Measurements from ENCODE around the gene MAST4.

DNA sequence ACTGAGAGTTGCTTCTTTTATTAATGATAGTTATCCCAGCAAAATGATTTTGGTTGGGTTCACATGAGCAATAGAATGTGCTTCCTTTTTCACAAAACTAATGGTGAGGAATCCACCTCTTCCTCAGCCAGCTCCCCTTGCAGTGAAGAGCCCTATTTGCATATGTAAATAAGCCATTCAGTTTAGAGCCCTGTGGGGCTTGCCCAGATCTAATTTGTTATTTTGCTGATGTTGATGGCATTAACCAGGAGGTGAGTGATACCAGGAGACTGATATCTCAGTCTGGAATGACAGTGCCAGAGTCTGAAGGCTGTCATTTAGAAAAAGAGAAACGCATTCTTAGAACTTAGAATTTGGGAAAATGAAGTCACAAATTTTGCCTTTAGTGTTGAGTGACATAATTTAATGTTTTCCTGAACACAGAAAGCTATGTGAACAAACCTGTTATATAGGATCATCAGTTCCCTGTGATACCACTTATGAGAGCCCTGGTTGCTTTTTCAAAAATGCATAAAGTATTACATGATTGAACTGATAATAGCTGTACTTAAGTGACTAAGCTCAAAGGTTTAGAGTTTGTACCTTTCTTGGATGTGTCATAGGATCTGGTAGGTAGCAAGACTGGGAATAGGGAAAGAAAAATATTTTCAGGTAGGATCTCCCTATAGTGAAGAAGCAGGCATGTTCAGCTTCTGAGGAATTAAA lies 271.6 kb downstream of the MAST4 start:
- no peak for TF ChIP-seq POLR2A (IDR thresholded peaks at IDR 0.05; ENCODE audit: low read length)
- TF ChIP-seq, protein P1, sequence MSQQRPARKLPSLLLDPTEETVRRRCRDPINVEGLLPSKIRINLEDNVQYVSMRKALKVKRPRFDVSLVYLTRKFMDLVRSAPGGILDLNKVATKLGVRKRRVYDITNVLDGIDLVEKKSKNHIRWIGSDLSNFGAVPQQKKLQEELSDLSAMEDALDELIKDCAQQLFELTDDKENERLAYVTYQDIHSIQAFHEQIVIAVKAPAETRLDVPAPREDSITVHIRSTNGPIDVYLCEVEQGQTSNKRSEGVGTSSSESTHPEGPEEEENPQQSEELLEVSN (IDR thresholded peaks at IDR 0.05; ENCODE audit: borderline replicate concordance, low read depth): no peak
- no peak for TF ChIP-seq RARB (CRISPR knock-in tag; IDR thresholded peaks at IDR 0.05)
- TF ChIP-seq, protein P2, sequence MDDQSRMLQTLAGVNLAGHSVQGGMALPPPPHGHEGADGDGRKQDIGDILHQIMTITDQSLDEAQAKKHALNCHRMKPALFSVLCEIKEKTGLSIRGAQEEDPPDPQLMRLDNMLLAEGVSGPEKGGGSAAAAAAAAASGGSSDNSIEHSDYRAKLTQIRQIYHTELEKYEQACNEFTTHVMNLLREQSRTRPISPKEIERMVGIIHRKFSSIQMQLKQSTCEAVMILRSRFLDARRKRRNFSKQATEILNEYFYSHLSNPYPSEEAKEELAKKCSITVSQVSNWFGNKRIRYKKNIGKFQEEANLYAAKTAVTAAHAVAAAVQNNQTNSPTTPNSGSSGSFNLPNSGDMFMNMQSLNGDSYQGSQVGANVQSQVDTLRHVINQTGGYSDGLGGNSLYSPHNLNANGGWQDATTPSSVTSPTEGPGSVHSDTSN (IDR thresholded peaks at IDR 0.05): no peak
- TF ChIP-seq, protein P3, sequence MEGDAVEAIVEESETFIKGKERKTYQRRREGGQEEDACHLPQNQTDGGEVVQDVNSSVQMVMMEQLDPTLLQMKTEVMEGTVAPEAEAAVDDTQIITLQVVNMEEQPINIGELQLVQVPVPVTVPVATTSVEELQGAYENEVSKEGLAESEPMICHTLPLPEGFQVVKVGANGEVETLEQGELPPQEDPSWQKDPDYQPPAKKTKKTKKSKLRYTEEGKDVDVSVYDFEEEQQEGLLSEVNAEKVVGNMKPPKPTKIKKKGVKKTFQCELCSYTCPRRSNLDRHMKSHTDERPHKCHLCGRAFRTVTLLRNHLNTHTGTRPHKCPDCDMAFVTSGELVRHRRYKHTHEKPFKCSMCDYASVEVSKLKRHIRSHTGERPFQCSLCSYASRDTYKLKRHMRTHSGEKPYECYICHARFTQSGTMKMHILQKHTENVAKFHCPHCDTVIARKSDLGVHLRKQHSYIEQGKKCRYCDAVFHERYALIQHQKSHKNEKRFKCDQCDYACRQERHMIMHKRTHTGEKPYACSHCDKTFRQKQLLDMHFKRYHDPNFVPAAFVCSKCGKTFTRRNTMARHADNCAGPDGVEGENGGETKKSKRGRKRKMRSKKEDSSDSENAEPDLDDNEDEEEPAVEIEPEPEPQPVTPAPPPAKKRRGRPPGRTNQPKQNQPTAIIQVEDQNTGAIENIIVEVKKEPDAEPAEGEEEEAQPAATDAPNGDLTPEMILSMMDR (IDR thresholded peaks at IDR 0.05): no peak
- TF ChIP-seq, protein P4, sequence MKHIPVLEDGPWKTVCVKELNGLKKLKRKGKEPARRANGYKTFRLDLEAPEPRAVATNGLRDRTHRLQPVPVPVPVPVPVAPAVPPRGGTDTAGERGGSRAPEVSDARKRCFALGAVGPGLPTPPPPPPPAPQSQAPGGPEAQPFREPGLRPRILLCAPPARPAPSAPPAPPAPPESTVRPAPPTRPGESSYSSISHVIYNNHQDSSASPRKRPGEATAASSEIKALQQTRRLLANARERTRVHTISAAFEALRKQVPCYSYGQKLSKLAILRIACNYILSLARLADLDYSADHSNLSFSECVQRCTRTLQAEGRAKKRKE (CRISPR knock-in tag; IDR thresholded peaks at IDR 0.05; ENCODE audit: low read depth): no peak
- TF ChIP-seq RFX5 (IDR thresholded peaks at IDR 0.05): no peak
- TF ChIP-seq, protein P5, sequence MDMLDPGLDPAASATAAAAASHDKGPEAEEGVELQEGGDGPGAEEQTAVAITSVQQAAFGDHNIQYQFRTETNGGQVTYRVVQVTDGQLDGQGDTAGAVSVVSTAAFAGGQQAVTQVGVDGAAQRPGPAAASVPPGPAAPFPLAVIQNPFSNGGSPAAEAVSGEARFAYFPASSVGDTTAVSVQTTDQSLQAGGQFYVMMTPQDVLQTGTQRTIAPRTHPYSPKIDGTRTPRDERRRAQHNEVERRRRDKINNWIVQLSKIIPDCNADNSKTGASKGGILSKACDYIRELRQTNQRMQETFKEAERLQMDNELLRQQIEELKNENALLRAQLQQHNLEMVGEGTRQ (IDR thresholded peaks at IDR 0.05): no peak
- no peak for TF ChIP-seq CHD2 (IDR thresholded peaks at IDR 0.05; ENCODE audit: low read length, partially characterized antibody)
- no peak for TF ChIP-seq RAD21 (conservative IDR thresholded peaks at IDR 0.05 in 1 of 2, IDR thresholded peaks at IDR 0.05 in 1 of 2)

All from A549 (cell line).